Islet precursor cell (in vitro differentiated cells): Measurements from ENCODE around the gene EDN3.

Source experiments
- DNase-seq: peaks from one replicate; pipeline ENCODE4 v3.0.0-alpha.2; 2018

EDN3 gene

DNA sequence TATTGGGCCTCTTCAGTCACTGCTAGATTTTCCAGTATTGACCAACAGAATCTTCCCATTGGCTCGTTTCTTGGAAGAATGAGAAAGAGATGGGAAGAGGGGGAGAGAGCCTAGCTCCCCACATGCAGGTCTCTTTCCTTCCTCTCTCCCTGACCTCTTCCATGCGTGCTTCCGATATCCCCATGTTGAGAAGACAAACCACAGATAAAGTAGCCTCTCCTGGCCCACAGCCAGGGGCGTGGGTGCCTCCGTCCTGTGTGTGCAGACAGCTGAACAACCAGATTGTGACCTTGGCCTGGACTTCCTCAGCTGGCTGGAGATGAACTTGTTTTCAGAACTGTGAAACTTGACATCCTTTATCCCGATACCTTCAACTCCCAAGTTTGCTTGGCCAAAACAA lies 71.0 kb downstream of the EDN3 start:
- DNase-seq: no peak

DNA sequence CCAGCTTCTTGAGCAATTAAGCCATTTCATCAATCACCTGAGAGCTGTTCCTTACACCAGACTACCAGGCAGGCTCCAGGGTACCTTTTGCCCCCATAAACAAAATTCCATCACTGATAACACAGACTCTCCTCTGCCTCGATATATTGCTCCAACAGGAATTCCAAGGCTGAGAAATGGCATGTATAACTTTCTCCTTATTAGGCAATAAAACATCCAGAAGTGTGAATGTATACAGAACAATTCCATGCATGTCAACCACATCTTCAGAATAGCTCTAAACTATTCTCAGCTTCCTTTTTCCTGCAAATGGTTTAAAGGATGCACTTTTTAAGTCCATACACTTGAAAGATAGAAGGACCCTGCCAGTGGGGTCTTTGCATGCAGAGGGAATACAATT lies 73.8 kb downstream of the EDN3 start:
- no peak for DNase-seq

DNA sequence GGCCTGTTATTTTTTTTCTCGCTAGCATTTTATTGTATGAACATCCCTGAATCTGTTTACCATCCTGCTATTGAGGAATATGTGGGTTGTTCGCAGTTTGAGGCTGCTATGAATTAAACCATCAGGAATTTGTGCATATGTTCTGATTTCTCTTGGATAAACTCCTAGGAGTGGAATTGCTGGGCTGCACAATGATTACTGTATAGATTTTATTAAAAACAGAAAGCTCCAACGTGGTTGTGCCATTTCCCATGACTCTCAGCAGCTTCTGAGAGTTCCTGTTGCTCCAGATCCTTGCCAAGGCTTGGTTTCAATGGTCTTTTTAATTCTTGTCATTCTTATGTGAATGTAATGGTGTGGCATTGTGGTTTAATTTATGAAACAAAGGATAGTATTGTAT lies 75.1 kb downstream of the EDN3 start:
- no peak for DNase-seq
